ENCODE measurements around the gene SNPH.

The SNPH gene

DNA sequence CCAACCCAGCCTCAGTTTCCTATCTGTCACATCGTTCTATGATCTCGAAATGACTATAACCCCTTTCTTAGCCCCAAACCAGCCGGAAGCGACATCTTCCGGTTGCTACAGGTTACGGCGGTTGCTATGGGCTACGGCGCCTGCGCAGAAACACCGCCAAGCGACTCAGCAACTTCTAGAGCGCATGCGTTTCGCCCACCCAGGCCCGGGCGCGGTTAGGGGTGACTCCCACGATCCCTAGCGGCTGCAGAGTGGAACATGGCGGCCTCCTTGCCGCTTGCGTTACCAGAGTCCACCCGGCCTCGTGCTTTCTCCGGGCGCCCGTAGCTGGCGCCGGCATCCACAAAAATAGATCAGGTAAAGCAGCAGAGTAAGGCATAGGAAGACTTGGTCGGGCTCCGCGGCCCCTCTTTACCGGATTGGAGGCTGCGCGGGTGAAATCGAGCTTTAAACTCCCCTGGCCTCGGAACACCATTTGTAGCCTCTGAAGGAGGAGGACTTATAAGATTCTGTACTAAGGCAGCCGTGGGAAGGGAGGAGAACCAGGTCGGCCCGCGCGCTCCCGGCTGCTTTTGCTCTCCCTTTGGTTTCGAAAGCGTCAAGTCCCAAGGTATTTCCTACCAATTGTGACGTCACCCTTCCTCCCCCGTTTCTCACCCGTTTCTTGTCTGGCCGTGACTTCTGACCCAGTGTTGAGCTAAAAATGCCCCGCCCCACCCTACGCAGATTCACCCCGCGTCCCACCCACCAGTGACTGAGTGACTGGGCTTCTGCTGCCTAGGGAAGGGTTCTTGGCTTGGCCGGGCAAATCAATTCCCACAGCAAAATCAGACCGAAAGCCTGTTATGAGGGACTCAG, 59.3 kb downstream of the SNPH start:
- peak; percentile 98 for DNase-seq

DNA sequence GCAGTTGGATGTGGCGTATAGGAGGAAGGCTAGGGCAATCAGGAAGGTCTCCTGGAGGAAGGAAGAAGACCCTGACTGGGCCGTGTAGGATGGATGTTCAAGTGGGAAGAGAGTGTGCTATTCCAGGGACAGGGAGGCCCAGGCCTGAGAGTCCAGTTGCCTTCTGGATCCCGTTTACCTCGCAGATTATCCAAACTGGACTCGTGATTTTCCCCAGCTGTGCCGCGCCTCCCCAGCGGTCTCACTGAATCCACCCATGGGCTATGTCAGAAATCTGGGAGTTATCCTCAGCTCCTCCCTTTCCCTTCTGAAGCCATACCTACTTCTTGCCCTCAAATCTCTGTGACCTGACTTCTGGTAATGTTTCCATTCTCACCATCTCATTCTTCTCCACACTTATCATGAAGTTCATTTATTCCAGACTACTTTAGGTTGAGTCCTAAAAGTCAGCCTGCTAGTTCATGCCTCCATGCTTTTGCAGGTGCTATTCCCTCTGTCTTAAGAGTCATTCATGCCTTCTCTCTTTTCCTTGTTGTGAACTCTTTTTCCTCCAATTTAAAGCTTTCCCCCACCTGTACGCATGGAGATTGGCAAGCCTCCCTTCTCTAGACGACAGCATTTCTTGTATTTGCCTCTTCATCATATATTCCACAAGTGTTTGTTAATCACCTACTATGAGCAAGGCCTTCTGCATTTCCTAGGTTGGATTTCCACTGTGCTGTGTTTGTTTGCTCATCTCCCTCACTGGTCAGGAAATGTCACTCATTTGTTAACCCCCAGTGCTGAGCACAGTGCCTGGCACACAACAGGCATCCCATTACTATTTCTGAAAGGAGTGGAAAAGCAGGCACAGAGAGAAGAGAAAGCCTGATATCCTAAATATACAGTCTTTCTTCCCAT, 60.2 kb downstream of the SNPH start:
- no peak for DNase-seq

DNA sequence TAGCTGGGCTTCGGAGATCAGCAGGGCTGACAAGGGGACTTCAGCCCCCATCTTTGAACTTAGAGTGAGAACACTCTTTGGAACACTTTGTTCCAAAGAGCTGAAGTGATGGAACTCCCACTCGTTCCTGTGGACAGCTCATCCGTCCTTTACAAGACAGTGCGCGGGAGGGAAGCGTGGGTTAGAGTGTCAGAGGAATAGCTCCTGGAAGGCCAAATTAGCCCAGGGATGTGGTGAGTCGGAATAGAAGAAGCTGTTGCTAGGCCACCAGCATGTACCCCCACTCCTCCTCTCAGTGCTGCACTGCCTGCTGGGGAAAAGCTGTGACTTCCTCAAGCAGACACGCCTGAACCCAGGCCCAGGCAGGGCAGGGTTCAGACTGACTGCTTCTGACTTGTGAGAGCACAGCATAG, 61.2 kb downstream of the SNPH start:
- DNase-seq: no peak

DNA sequence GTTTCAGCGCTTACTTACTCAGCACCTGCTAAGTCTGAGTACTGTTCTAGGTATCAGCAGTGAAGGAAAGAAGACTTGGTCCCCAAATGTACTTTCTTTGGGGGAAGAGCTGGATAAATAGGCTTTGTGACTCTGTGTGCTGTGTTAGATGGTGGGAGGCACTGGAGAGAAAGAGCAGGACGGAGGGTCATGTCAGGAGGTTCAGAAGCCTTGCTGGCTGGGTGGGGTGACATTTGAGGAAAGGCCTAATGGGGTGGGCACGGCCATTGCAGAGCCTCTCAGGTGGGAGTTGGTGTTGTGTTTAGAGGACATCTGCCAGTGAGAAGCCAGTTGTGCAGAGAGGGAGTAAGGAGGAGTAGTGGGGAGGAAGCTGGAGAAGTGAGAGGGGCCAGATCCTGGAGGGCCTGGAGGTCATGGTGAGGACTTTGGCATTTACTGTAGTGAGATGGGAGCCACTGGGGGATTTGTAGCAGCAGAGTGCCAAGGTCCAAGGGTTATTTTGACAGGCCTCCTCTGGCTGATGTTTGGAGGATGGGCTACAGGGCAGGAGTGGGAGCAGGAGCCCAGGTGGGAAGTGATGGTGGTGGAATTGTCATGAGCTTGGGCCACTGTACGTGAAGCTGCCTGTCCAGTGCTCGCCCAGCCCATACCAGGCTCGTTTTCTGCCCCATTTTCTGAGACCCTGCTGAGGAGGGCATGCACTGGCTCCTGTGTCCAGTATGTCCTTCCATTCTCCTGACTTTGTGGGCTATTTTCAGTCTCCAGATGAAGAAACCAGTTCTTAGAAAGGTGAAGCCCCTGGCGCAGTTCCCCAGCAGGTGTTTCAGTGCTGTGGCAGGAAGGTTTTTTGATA, 62.0 kb downstream of the SNPH start:
- DNase-seq: no peak

DNA sequence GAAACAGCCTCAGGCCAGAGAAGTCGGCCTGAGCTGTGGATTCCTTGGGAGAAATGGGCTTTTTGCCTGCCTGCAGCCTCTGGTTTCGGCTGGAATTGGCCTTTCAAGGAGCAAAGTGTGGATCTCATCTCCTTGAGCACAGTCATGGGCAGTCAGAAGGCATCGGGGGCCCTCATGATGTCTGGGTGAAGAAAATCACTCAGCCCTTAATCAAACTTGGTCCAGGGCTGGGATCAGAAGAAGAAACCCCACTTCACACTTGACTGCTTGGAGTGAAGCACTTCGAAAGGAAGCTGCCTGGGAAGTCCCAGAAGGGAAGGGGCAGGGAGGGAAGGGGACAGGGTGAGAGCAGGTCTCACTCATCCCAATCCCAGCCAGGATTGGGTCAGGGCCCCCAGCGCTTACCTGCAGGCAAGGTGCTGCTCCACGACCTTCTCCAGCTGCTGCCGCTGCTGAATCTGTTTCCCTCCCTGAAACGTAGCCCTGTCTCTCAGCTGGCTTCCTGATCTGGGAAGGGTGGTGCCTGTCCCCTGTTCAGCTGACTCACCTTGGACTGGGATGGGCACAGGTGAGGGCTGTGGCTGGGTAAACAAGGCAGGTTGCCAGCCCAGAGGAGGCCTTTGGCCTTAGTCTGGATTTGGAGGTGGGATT, 62.7 kb downstream of the SNPH start, which contains the start of gene SDCBP2:
SDCBP2 (minus strand) TSS at position 460 of the 651 bp plus-strand sequence. CDS start 8,723 bp downstream, outside the sequence.
- DNase-seq: no peak

DNA sequence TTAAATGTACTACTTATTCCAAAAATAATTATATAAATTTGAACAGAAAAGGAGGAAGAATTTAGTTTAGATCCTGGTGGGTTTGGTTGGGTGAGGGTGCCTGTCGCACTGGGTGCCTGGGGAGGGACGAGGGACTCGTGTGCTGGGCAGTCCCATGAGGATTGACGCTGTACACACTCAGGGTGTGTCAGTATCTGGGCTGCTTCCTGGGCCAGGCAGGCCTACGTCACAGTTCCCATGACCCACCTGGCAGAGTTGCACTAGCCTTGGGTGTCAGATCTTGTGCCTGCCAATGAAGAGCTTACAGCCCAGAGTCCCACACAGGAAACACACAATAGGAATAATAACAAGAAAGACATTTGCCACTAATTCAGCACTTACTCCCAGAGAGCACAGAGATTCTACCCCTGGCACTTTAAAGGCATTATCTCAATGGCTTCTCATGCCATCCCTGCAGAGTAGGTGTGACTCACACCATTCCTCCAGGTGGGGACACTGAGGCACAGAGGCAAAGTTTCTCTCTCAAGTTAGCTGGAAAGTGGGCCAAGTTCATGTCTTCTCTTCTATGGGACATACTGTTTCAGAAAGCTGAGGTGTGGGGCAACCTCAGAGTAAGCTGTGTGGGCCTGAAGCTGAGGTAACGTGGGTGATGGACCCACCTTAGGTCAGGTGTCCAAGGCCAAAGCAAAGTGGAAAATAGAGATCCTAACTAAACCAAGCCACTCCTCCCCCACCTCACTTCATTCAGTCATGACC, 64.2 kb downstream of the SNPH start:
- DNase-seq: no peak

DNA sequence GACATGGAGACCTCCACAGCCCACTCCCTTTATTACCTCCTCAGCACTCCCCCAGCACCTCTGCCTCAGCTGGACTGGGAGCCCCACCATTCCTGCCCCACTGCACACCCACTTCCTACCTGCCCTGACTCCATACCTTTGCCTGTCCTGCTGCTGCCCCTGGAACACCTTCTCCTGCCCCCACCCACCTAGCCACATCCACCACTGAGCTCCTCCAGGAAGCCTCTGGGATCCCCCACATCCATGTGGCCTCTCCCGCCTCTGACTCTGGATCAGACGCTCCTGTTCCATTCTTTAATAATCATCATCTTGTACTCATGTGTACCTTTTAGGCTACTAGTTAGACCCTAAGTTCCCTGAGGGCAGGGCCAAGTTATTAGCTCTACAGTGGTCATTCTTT, 65.0 kb downstream of the SNPH start:
- DNase-seq: no peak

DNA sequence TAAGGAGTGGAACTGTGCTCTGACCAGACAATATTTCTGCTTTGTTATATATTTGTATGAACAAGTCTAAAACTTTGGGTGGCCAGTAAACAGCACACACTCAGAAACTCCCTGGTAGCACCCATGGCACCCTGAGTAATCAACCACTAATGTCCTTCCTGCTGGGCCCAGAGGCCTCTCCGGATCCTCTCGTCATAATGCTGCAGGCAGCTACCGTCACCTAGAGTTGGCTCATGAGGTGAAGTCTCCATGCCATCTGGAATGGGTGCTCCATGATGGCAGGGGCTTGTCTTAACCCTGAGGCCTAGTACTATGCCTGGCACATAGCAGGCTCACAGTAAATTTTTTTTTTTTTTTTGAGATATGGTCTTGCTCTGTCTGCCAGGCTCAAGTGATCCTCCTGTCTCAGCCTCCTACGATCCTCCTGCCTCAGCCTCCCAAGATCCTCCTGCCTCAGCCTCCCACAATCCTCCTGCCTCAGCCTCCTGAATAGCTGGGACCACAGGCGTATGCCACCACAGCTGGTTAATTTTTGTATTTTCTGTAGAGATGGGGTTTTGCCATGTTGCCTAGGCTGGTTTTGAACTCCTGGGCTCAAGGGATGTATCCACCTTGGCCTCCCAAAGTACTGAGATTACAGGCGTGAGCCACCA, 65.8 kb downstream of the SNPH start:
- DNase-seq: no peak

DNA sequence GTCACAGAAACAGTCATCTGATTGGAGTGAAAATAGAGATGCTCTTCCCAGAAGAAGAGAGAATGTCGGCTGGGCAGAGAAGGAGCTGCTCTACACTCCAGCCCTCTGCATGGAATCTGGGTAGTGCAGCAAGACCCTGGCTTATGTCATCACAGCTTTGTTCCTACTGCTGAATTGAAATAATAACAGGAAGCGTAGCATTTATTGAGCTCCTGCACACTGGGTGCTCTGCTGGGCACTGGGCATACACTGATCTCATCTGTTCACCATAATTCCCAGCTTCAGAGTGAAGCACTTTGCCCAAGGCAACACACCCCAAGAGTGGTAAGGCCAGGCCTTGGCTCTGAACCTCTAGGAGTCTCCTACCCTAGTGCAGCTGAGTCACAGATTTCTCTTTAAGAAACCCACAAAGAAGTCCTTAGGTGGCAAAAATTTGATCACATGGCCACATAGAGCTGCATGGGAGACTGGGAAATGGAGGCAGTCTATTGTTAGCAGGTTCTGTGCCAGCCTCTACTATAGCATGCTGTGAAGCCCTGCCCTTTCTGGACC, 66.7 kb downstream of the SNPH start:
- no peak for DNase-seq

DNA sequence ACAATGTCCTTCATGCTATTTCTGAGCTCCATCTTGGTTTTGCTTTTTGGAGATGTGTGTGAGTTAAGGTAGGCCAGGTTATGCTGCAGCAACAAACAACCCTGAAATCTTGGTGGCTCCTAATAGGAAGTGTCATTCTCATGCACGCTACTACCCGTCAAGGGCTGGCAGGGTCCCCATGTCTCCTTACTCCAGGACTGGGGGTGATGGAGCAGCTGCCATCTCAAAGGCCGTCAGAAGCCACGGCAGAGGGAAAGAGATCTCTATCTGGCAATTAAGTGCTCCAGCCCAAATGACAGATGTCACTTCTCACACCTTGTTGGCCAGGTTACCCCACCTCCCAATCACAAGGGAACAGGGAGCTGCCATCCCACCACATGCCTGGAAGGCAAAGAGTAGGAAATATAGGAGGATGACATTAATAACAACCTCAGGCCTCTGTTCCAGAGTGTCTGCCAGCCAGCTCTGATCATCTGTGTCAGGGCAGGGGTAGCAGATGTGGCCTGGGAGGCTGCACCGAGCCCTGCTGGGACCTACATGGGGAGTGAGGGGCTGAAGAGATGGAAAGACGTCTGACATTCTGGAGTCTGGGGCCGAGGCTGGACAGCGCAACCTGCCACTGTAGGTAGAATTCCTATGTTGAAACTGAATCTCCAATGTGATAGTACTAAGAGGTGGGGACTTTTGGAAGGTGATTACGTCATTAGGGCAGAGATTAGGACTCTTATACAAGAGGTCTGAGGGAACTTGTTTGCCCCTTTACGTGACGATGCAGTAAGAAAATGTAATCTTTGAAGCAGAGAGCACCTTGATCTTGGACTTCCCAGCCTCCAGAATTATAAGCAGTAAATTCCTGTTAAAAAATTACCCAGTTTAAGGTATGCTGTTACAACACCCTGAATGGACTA, 67.6 kb downstream of the SNPH start:
- DNase-seq: no peak

DNA sequence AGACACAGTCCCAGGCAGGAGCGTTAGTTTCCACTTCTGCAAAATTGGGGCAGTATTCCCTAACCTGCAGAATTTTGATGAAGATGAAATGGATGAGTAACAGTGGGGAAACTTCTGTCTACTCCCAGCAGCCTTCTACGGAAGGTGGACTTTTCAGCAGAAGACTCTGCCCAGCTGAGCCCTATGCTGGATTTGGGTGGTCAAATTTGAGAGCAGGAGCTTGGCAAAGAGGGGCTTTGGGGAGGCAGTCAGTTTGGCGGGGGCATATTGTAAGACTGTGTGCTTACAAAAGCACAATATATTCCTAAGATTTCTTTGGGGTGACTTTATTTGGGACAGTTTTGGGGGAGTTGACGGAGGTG, 68.3 kb downstream of the SNPH start:
- DNase-seq: no peak

DNA sequence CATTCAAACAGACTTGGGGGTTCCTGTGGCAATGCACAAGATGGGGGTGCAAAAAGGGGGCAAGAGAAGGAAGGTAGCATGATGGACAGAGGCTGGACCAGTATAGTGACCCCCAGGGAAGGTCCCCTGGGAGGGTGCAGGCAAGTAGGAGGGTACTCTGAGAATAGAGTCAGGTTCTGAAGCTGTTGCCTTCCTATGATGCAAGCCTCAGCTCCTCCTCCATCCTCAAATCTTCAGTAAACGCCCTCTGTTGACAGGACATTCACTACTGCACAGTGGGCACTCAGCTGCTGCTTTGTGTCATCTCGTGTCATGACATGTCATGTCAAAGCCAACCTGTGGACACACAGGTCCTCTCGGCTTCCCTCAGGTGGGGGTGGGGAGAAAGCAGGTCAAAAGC, 68.7 kb downstream of the SNPH start:
- no peak for DNase-seq

DNA sequence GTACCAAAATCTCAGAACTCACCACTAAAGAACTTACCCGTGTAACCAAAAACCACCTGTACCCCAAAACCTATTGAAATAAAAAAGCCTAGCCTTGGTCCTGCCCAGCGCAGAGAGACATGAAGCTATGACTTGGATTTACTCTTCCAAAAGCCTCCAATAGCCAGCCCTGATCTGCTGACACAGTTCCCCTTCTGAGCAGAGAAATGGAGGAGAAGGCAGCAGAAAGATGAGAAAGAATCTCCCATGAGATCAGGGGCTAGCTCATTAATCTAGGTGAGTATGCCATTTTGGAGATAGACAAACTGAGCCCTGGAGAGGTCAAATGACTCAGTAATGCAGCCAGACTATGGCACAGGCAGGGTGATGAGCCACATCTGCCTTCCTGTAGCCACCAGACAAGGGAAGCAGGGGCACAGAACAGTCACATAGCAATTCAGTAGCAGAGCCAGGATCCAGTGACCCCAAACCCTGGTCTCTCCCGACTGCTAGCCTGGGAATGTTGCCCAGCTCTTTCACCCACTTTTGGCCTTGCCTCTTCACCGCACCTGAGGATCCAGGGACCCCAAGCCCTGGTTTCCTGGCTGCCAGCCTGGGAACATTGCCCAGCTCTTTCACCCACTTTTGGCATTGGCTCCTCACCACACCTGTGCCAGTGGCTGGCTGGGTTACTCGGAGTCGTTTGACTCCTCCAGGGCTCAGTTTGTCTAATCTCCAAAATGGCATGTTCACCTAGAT, 70.0 kb downstream of the SNPH start:
- DNase-seq: no peak

DNA sequence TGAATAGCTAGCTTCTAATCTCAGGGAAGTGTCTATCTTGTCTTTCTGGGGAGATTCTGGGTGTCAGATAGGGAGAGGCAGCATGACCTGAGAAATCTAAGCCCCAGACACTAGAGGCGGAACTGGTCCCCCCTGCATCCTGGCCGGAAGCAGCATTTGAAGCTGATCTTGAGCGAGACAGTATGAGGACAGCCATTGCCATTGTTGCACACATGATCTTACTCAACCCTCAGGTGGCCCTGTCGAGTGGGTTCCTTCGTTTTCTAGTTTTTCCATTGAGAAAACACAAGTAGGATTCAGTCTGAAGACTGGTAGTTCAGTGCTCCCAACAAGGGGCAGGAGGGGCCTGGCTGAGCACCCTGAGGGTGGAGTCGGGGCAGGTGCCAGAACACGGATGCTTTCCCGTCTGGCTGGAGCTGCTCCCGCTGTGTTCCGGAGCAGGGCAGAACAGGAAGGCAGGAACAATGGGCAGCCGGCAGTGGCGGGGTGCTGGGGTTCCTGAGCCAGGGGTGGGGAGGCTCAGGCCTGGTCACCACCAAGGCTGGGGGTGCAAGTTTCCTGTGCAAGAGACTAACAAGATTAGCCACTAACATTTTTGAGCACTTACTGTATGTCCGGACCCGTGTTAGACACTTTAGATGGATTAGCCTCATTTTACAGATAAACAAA, 70.7 kb downstream of the SNPH start:
- peak; percentile 46 for DNase-seq

DNA sequence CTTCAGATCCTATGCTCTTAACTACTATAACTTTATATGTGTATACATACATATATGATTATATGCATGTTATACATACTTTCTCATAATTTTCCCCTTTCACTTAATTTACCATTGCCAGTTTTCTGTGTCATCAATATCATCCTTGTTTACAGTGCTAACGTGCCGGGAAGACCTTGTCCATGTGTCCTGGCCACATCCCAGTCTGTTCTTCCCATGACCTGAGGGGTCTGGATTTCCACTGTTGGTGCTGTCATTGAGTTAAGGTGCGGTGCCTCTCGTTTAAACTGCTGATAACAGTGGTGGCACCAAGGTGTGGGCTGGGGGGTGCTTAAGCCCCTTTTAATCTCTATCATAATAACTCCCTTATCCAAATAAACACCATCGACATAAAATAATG, 71.3 kb downstream of the SNPH start:
- DNase-seq: no peak

DNA sequence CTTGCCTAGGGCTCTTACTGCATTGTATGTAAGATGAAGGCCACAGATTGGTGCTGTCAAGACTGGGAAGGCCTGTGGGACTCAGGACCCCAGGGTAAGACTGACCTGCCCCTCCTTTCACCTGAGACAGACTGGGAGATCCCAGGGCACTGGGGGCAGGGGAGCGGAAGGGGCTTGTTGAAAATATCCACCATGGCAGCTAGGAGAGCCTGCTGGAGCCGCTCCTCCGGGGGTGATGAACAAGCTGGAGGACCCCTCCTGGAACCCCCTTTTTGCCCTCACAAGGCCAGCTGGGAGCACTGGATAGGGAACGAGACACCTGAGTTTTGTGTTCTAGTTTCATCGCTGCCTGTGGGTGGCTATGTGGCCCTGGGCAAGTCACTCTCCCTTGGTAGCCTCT, 72.0 kb downstream of the SNPH start:
- no peak for DNase-seq

DNA sequence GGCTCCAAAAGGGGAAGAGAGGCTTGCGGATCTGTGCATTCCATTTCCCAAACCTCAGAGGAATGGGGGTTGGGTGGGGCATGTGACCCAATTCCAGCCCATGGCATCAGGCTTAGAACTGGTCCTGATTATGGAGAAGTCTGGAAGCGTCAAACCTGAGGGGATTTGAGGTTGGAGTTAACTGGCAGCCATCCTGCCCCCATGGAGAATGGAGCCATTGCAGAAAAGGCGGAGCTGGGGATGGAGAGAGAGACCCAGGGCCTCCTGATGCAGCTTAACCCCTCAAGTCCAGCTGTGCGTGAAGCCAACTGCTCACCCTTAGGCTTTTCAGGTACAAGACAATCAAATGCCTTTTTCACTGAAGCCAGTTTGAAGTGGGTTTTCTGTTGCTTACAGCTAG, 72.7 kb downstream of the SNPH start:
- DNase-seq: no peak

DNA sequence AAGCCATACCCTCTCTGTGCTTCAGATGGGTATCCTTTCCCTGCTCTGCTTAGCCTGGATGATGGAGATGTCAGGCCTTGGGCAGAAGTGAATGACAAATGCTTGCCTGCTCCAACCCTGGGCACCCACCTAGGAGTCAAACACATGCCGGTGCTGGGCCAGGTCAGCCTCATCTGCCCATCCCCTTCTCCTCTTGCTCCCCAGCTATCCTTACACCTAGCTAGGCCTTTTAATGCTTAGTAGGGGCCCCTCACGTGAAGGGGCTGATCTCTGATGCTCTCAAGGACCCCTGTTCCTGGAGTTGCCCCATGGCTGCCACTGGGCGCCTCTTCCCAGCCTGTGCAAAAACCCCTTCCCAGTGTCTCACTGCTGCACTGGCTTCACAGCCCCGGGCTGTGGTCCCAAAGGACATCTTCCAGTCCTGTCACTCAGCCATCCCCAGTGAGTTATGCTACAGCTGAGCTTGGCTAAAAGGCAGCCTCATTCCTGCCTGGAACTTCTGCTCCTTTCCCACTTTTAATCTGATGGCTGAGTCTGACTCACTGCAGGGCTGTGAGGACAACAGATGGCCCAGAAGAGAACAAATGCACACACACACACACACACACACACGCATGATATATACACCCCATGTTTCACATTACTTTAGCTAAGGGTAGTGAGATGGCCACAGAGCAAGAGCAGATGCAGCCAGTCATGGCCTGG, 75.6 kb downstream of the SNPH start:
- DNase-seq: no peak
